ENCODE data around the gene CNGB1.
"Not testable (repeated sequence)": the region's sequence is repeated elsewhere in the genome, so short reads cannot be mapped to it uniquely, and the experiment has no call there.

The CNGB1 gene

GRCh38 chr16:57889960-57890751 is 80.8 kb downstream of the CNGB1 start:
- FAIRE-seq (no peak), DNase-seq (ENCODE audit: low spot score) (no peak)

DNA sequence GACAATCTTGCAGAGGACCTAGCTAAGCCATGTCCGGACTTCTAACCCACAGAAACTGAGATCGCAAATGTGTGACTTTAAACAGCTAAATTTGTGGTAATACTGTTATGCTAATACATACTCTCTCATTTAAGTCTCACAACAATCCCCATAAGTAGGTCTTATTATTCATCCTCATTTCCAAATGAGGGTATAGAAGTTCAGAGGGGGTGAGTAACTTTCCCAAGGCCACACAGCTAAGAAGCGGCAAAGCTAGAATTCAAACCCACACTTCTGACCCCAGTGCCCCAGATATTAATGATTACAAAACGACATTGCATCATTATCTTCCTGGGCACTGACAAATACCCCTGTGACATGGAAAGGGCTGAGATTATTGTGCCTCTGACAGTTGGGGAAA is 81.4 kb downstream of the CNGB1 start:
- DNase-seq (ENCODE audit: low spot score) (no peak), FAIRE-seq (peak; percentile 42)

GRCh38 chr16:57889111-57889510 is 81.8 kb downstream of the CNGB1 start:
- DNase-seq (ENCODE audit: low spot score) = no peak
- FAIRE-seq = no peak

- no peak for FAIRE-seq
- DNase-seq (ENCODE audit: low spot score) = no peak
Measured at GRCh38 chr16:57888128-57888527, 82.8 kb downstream of the CNGB1 start.

DNA sequence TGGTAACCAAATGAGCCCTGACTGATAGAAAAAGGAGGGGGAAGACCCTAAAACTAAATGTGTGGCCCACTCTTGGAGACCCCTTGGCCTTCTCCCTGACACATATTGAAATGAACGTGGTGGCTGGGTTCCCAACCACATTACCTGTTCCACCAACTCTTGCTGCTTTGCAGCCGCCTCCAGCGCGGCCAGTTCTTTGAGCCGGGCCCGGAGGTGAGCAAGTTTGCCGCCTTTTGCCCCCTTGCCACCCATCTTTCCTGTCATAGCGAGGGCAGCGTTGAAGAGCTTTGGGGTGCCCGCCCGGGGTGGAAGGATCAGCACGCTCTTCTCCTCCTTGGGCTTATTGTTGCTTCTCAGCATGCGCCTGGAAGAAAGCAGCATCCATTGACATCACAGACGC is 83.2 kb downstream of the CNGB1 start:
- no peak for FAIRE-seq
- no peak for DNase-seq (ENCODE audit: low spot score)

DNA sequence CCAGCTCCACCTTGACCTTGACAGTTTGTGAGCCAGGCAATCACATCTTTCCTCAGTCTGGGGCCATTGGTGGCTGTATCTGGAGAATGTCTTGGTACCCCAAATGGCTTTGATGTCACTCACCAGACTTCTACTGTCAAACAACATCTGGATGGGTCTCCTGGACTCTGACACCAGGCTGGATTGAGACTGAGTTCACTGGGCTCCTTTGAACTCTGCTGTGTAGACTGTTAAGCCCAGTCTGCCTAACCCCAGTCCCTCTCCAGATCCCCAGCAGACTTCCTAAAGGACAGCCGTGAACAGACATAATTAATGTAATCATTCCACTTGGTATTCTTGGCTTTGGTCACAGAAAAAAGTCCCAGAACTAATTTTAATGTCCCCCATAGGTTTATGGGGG is 84.5 kb downstream of the CNGB1 start:
- DNase-seq (ENCODE audit: low spot score) = no peak
- FAIRE-seq = no peak

- DNase-seq (ENCODE audit: low spot score) (no peak), FAIRE-seq (no peak)
Measured at GRCh38 chr16:57884655-57885133, 86.2 kb downstream of the CNGB1 start.

GRCh38 chr16:57883953-57884654 is 86.8 kb downstream of the CNGB1 start:
- DNase-seq (ENCODE audit: low spot score) (no peak), FAIRE-seq (no peak)

DNA sequence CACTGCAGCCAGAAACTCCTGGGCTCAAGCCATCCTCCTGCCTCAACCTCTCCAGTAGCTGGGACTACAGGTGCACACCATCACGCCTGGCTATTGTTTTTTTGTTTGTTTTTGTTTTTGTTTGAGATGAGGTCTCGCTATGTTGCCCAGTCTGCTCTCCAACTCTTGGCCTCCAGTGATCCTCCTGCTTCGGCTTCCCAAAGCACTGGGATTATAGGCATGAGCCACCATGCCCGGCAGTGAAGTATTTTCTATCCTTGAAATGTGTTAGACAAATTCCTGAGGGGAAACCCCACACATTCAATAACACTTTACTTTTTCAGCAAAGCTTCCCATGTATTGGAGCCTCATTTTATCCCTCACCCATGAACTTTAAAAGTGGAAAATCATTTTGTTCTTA is 87.4 kb downstream of the CNGB1 start:
- DNase-seq (ENCODE audit: low spot score) (no peak), FAIRE-seq (no peak)

GRCh38 chr16:57882792-57883191 is 88.1 kb downstream of the CNGB1 start:
- no peak for DNase-seq (ENCODE audit: low spot score)
- no peak for FAIRE-seq

- no peak for DNase-seq (ENCODE audit: low spot score)
- FAIRE-seq = no peak
Measured at GRCh38 chr16:57882206-57882605, 88.7 kb downstream of the CNGB1 start.

DNA sequence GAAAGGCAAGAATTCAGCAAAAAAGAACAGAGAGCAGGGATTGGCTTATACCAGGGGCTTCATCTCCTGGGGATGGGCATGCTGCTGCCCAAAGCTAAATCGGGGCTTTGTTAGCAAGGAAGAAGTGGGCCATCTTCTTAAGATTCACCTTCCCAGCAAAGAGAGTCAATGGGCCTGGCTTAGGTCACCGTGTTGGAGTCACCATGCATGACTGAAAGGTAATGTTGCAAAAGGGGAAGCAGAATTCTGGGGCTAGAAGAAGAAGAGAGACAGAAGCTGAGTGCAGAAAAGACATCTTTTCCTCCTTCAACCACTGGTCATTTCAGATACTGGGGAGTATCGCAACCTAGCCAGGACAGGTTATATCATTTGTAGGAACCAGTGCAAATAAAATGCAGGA is 92.3 kb downstream of the CNGB1 start:
- no peak for FAIRE-seq
- DNase-seq (ENCODE audit: low spot score) = no peak

DNA sequence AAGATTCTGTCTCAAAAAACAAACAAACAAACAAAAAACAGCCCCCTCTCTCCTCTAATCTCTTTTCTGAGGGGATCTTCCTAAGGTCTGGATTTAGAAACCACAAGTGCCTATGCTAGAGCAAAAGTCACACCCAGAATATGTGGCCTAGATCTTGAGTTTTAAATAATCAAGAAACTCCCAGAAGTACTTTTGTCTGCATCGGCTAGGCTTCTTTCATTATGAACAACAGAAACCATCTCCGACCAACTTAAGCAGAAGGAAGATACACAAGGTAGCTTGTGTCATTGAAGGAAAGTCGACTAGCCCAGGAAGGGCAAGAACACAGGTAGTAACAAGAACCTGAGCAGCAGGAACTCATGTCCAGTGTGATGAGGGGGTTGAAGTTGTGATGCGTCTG is 94.7 kb downstream of the CNGB1 start:
- FAIRE-seq (no peak), DNase-seq (ENCODE audit: low spot score) (no peak)

DNA sequence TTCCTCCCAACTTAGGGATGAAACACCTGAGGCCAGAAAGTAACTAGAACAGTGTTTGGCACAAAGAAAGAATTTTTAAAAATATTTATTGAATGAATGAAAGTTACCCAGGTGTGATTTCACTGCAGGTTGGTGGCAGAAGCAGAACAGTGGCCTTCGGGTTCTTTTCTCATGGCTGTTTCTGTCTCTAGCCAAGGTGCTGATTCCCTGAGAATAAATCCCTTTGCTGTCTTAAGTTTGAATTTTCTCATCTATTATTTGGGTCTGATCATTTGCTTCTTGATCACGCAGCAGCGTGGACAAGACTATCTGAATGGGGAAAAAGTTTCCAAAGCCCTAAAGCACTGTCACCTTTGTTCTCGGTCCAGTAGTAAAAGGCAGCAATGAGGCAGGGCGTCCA is 95.6 kb downstream of the CNGB1 start:
- DNase-seq (ENCODE audit: low spot score) = no peak
- FAIRE-seq = no peak

DNA sequence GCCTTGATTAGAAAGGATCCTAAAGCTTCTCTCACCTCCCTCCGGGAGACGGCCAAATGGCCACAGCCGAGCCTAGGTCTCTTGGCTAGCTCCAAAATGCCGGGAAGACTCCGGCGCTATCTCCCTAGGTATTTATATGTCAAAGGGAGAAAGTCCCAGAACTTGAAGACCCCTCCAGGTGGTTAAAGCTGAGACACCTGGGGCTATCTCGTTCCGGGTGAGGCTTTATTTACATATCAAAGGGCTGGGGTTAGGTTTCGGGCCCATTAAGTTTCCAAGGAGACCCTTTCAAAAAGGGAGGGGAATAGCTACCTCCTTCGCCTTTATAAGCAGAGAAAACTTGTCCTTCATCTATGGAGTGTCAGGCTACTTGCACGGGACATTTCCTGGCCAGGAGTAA is 97.7 kb downstream of the CNGB1 start:
- no peak for DNase-seq (ENCODE audit: low spot score)
- no peak for FAIRE-seq

- FAIRE-seq; DNase-seq (ENCODE audit: low spot score): not testable (repeated sequence)
Measured at GRCh38 chr16:57872764-57873163, 98.2 kb downstream of the CNGB1 start.

GRCh38 chr16:57871456-57871855 is 99.5 kb downstream of the CNGB1 start:
- DNase-seq (ENCODE audit: low spot score) = peak; percentile 59
- FAIRE-seq = peak; percentile 76

GRCh38 chr16:57870753-57871454 is 100.0 kb downstream of the CNGB1 start:
- DNase-seq (ENCODE audit: low spot score) = no peak
- FAIRE-seq = no peak

- FAIRE-seq = no peak
- no peak for DNase-seq (ENCODE audit: low spot score)
Measured at GRCh38 chr16:57868913-57869520, 101.9 kb downstream of the CNGB1 start.

DNA sequence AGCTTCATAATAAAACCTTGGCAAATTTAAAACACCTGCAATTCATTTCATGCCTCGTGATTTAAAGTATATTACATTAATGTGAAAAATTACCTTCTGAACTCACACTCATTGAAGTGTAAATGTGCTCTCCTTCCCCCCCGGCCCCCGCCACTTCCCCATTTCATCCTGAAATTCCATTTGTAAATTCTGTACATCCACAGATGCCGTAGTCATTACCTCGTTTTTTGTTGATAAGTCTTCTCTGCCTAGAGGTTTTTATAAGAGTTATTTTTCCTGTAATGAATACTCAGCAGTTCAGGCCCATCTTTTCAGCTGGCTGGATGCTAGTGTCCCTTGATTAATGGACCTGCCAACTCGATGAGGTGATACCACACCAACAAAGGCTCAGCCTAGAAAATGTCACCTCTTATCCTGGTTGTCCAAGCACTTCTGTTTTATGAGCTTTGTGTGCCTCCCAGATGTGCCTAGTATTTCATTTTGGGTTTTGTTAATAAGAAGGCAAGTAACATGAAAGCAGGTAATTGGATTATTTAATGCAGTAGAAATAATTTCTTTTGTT is 103.8 kb downstream of the CNGB1 start:
- no peak for FAIRE-seq
- DNase-seq (ENCODE audit: low spot score) = peak; percentile 7

- DNase-seq (ENCODE audit: low spot score) (no peak), FAIRE-seq (no peak)
Measured at GRCh38 chr16:57866529-57866918, 104.4 kb downstream of the CNGB1 start.
